T-helper 2 cell treated with Interferon-gamma antibody and Interleukin-4, amounts not matched to agents 5 μg/mL and 100 μg/mL, for 36 hours (primary cell): Measurements from ENCODE around the gene LAMA2.

Experiments
- DNase-seq: peaks from one replicate; pipeline ENCODE4 v3.0.0; 2021; ENCODE audit warnings: low spot score
- H3K27ac Mint-ChIP-seq: one replicate; pipeline ENCODE4 v1.8.0; 2021; ENCODE audit warnings: mild to moderate bottlenecking, mixed read lengths
- H3K27me3 Mint-ChIP-seq: one replicate; pipeline ENCODE4 v1.8.0; 2021; ENCODE audit warnings: low read depth, mixed read lengths
- H3K36me3 Mint-ChIP-seq: one replicate; pipeline ENCODE4 v1.8.0; 2021; ENCODE audit warnings: low read depth, mixed read lengths
- H3K4me1 Mint-ChIP-seq: one replicate; pipeline ENCODE4 v1.8.0; 2021; ENCODE audit warnings: low read depth, mixed read lengths
- H3K4me3 Mint-ChIP-seq: one replicate; pipeline ENCODE4 v1.8.0; 2022; ENCODE audit warnings: mild to moderate bottlenecking, moderate library complexity, mixed read lengths
- H3K9me3 Mint-ChIP-seq: one replicate; pipeline ENCODE4 v1.8.0; 2021; ENCODE audit warnings: mixed read lengths

LAMA2 gene

GRCh38 chr6:128950864-128951263 lies 67.9 kb downstream of the LAMA2 start:
- DNase-seq, result no peak
- Mint-ChIP-seq H3K9me3 (no peaks in the 10 kb centered on the region), H3K4me3 (no peak overlapping the region), H3K27me3 (no peaks in the 10 kb centered on the region), H3K4me1 (no peaks in the 10 kb centered on the region), H3K36me3 (no peaks in the 10 kb centered on the region), H3K27ac (no peak overlapping the region)

GRCh38 chr6:128952902-128953301 lies 70.0 kb downstream of the LAMA2 start:
- Mint-ChIP-seq H3K27me3 (no peaks in the 10 kb centered on the region), H3K36me3 (no peaks in the 10 kb centered on the region), H3K9me3 (no peaks in the 10 kb centered on the region), H3K4me1 (no peaks in the 10 kb centered on the region), H3K4me3 (no peak overlapping the region), H3K27ac (no peak overlapping the region)
- no peak for DNase-seq

DNA sequence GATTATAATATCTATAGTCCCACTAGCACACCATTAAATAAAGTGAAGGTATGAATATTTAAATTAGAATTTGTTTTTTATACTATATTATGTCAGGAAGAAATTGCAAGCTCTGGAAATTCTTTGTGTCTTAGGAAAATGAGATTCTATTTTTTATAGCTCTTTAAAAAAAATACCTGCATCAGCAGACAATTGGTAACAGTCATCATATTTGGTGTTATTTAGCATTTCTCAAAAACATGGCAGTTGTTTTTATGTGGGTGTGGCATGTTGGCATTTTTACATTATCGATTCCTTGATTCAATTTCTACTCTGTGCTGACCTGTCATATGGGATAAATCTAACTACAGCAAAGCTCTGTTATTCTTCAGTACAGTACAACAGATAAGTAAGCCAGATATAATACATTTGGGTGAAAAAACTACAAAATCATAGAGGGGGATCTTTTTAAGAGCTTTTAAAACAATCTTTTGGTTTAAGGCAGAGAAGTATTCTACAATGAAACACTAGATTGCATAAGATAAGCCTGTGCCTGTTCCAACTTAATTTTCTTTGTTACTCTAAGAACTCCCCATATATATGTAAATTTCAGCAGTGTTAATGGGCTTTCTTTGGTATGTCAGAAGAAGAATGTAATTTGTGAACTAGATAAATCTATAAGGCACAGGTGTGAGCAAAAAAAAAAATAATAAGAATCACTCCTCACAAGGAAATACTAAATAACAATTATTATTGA lies 71.5 kb downstream of the LAMA2 start:
- Mint-ChIP-seq H3K36me3 (no peaks in the 10 kb centered on the region), H3K9me3 (no peaks in the 10 kb centered on the region), H3K27ac (no peak overlapping the region), H3K27me3 (no peaks in the 10 kb centered on the region), H3K4me3 (no peak overlapping the region), H3K4me1 (no peaks in the 10 kb centered on the region)
- DNase-seq, result no peak

DNA sequence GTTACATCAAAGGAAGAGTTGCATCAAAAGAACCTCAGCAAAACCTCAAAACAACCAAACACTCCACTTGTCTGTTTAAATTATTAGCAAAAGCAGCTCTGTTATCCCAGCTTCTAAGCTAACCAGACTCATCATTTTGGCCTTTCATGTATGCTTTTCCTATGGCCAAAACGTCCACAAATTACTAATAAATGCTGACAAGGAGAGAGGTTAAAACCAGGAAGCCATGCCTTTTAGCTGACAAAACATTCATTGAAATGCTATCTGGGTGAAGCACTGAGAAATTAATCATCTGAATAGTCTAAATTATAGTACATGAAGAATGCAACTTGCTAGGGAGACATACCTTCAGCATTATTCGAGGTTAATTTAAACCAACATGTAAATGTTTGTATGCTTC lies 80.6 kb downstream of the LAMA2 start:
- no peaks in the 10 kb centered on the region for H3K9me3 Mint-ChIP-seq
- no peaks in the 10 kb centered on the region for H3K36me3 Mint-ChIP-seq
- H3K4me1 Mint-ChIP-seq, result no peaks in the 10 kb centered on the region
- no peak overlapping the region for H3K4me3 Mint-ChIP-seq
- no peak overlapping the region for H3K27ac Mint-ChIP-seq
- DNase-seq, result no peak
- H3K27me3 Mint-ChIP-seq, result no peaks in the 10 kb centered on the region

GRCh38 chr6:128964233-128964755 lies 81.4 kb downstream of the LAMA2 start:
- no peaks in the 10 kb centered on the region for H3K36me3 Mint-ChIP-seq
- H3K27me3 Mint-ChIP-seq, result no peaks in the 10 kb centered on the region
- no peak overlapping the region for H3K4me3 Mint-ChIP-seq
- DNase-seq, result no peak
- H3K9me3 Mint-ChIP-seq, result no peaks in the 10 kb centered on the region
- no peak overlapping the region for H3K27ac Mint-ChIP-seq
- no peaks in the 10 kb centered on the region for H3K4me1 Mint-ChIP-seq

DNA sequence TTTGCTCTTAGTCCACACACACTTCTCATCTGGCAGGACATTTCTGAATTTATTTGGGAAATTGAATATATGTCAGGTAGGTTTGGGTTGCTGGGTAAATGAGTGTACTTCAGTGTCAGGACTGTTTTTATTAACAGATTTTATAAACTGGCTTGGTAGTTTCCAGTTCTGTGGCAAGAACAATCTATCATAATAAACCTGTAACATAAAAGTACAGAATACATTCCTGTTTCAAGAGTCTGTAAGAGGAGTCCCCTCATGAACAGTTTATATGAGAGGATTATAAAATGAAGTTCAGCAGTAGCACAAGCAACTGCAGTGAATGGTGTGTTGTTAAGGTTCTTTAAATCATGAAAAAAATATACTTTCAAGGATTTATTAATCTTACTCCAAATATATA lies 81.8 kb downstream of the LAMA2 start:
- Mint-ChIP-seq H3K36me3 (no peaks in the 10 kb centered on the region), H3K4me3 (no peak overlapping the region)

DNA sequence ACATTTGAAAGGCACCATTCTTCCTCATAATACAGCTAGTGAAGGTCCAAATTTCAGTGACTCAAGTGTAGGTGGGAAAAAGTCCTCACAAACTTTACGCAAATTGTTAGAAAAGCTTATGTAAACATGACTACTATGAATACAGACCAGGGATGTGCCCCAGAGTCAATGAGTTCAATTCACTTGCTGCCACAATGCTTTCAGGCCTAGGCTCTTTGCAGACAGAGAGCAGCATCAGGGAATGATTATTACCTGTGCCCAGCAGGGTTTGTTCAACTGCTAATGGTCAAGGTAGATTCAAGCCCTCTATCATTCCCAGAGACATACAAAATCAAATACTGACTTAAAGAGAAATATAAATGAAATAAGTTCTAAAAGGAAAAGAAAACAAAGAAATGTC lies 84.0 kb downstream of the LAMA2 start:
- no peak overlapping the region for H3K27ac Mint-ChIP-seq
- no peaks in the 10 kb centered on the region for H3K27me3 Mint-ChIP-seq
- H3K36me3 Mint-ChIP-seq, result no peaks in the 10 kb centered on the region
- H3K9me3 Mint-ChIP-seq, result no peaks in the 10 kb centered on the region
- H3K4me3 Mint-ChIP-seq, result no peak overlapping the region
- H3K4me1 Mint-ChIP-seq, result no peaks in the 10 kb centered on the region
- no peak for DNase-seq

More for the DNA sequence above, 81.8 kb downstream of the LAMA2 start:
- Mint-ChIP-seq H3K27ac (no peak overlapping the region), H3K27me3 (no peaks in the 10 kb centered on the region), H3K9me3 (no peaks in the 10 kb centered on the region), H3K4me1 (no peaks in the 10 kb centered on the region)
- DNase-seq, result no peak

DNA sequence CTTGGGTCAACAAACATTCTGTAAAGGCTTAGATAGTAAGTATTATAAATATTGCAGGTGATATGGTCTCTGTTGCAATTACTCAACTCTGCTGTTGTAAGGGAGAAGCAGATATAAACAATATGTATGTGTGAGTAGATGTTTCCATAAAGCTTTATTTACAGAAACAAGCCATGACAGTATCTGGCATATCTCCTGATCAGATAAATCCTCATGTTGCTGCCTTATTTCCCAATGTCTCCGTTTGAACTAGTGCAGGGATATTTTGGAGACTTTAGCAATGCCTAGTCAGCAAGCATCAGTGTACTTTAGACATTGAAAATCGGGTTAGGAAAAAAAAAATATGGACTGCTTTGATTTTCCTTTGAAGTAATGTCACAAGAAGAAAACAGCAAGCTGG lies 96.1 kb downstream of the LAMA2 start:
- Mint-ChIP-seq H3K27ac (no peak overlapping the region), H3K36me3 (no peaks in the 10 kb centered on the region), H3K4me1 (no peaks in the 10 kb centered on the region), H3K9me3 (no peaks in the 10 kb centered on the region), H3K27me3 (no peaks in the 10 kb centered on the region), H3K4me3 (no peak overlapping the region)
- DNase-seq, result no peak

DNA sequence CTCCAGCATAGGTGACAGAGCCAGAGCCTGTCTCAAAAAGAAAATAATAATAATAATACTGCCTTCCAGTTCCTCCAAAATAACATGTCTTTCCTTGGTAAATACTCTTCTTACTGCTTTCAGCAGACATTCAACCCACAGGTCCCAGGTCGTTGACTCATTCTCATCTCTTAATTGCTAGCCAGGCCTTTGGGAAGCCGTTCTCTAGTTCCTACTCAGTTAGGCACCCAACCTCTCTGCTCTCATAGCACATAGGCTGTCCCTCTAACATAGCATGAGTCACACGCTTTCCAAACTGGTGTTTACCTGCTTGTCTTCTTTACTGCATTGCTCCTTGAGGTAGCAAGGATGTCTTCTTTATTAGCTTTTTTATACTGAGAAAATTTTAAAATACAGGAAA lies 98.8 kb downstream of the LAMA2 start:
- Mint-ChIP-seq H3K9me3 (no peaks in the 10 kb centered on the region), H3K36me3 (no peaks in the 10 kb centered on the region), H3K4me1 (no peaks in the 10 kb centered on the region), H3K27ac (no peak overlapping the region), H3K27me3 (no peaks in the 10 kb centered on the region), H3K4me3 (no peak overlapping the region)
- no peak for DNase-seq

GRCh38 chr6:128990360-128990759 lies 107.4 kb downstream of the LAMA2 start:
- Mint-ChIP-seq H3K4me1 (no peaks in the 10 kb centered on the region), H3K27me3 (no peaks in the 10 kb centered on the region), H3K27ac (no peak overlapping the region), H3K9me3 (no peaks in the 10 kb centered on the region), H3K36me3 (no peaks in the 10 kb centered on the region), H3K4me3 (no peak overlapping the region)
- no peak for DNase-seq

GRCh38 chr6:128990915-128991314 lies 108.0 kb downstream of the LAMA2 start:
- Mint-ChIP-seq H3K4me3 (no peak overlapping the region), H3K9me3 (no peaks in the 10 kb centered on the region)

DNA sequence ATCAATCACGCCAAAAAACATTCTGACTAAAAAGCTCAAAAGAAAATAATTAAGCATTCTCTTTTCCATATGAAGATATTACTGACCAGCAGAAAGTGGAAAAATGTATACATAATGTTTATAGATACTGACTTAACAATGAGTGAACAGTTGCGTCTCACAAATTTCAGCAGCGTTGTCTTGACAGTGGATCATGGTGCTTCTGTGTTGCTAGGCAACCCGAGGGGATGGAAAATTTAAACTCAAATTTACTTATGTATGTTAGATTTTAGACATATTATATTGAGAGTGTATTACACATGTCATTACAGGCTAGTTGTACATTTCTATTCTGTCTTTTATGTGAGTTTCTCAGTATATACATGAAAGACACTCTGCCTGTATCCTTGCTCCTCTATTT lies 110.2 kb downstream of the LAMA2 start:
- Mint-ChIP-seq H3K9me3 (no peaks in the 10 kb centered on the region), H3K27me3 (no peaks in the 10 kb centered on the region), H3K4me3 (no peak overlapping the region), H3K36me3 (no peaks in the 10 kb centered on the region), H3K27ac (no peak overlapping the region), H3K4me1 (no peaks in the 10 kb centered on the region)
- DNase-seq, result no peak

More at GRCh38 chr6:128990915-128991314, 108.0 kb downstream of the LAMA2 start:
- no peaks in the 10 kb centered on the region for H3K27me3 Mint-ChIP-seq
- DNase-seq, result no peak
- H3K4me1 Mint-ChIP-seq, result no peaks in the 10 kb centered on the region
- H3K27ac Mint-ChIP-seq, result no peak overlapping the region
- no peaks in the 10 kb centered on the region for H3K36me3 Mint-ChIP-seq

DNA sequence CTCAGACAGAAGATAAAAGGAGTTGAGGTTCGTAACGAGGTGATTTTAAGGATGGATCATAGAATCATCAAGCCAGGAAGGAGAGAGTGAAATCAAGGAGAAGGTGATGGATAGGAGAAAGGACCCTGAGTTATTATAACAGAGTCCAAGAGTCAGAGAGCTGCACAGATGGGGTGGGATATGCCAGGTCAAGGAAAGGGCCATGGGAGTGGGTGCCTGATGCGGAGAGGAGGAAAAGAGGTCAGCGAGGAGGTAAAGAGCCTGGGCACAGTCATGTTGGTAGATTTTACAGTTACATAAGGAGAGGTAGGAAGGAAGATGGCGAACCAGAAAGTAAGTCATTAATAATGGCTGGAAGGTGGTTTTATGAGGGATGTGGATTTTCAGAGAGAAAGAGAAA lies 114.9 kb downstream of the LAMA2 start:
- no peak overlapping the region for H3K4me3 Mint-ChIP-seq
- H3K4me1 Mint-ChIP-seq, result no peaks in the 10 kb centered on the region
- H3K27me3 Mint-ChIP-seq, result no peaks in the 10 kb centered on the region
- DNase-seq, result no peak
- no peaks in the 10 kb centered on the region for H3K9me3 Mint-ChIP-seq
- H3K36me3 Mint-ChIP-seq, result no peaks in the 10 kb centered on the region
- no peak overlapping the region for H3K27ac Mint-ChIP-seq

- no peaks in the 10 kb centered on the region for H3K36me3 Mint-ChIP-seq
- no peaks in the 10 kb centered on the region for H3K27me3 Mint-ChIP-seq
- no peaks in the 10 kb centered on the region for H3K9me3 Mint-ChIP-seq
- no peak for DNase-seq
- no peaks in the 10 kb centered on the region for H3K4me1 Mint-ChIP-seq
- H3K27ac Mint-ChIP-seq, result no peak overlapping the region
- H3K4me3 Mint-ChIP-seq, result no peak overlapping the region
Measured at GRCh38 chr6:129006724-129007514, 124.0 kb downstream of the LAMA2 start.
